Uterus (tissue), 2 donors: ENCODE data around the gene NDUFS6.

Experiments
- CTCF ChIP-seq, 4 experiments: fragments of 200-600 bp in 2 of 4; fragments of 450-650 bp in 2 of 4; sonication (generic) in 2 of 4; IDR thresholded peaks; one replicate each; pipeline ENCODE4 v1.5.1; 2016 to 2019; ENCODE audit warnings: antibody characterized with exemption in 4 of 4, mild to moderate bottlenecking in 2 of 4, moderate library complexity in 1 of 4
- POLR2A ChIP-seq, 2 donors: fragments of 450-650 bp; IDR thresholded peaks; one replicate each; pipeline ENCODE4 v1.6.1; 2016; ENCODE audit warnings: antibody characterized with exemption in 2 of 2, mild to moderate bottlenecking in 1 of 2, moderate library complexity in 1 of 2

GRCh38 chr5:1765141-1765879, 35.9 kb upstream of the NDUFS6 start:
- TF ChIP-seq CTCF (IDR thresholded peaks at IDR 0.05), result no peak
- no peak for TF ChIP-seq POLR2A (IDR thresholded peaks at IDR 0.05)
